GM23338 (cell line): ENCODE data around the gene ACYP2. TPM values are rescaled to one million over a fixed set of nuclear protein-coding genes. Genes with fewer than 3 reads are reported as not detected.

Experiments used
- ATAC-seq: fragments of 200-7000 bp; cut with Tn5 transposase; 3 replicates; pipeline ENCODE4 v1.9.1; 2020
- DNase-seq: peaks from one replicate; pipeline ENCODE4 v3.0.0-alpha.2; 2015; ENCODE audit warnings: low spot score
- H2AFZ ChIP-seq: fragments of 200-600 bp; sonication (generic); 2 replicates; pipeline ENCODE4 v1.8.0; 2016; ENCODE audit warnings: antibody characterized with exemption, mild to moderate bottlenecking, moderate library complexity
- H3F3A ChIP-seq: fragments of 200-600 bp; sonication (generic); replicated peaks from 2 replicates; pipeline ENCODE4 v1.8.0; 2017; ENCODE audit warnings: antibody characterized with exemption, mixed run types, low read depth
- H3K27ac ChIP-seq: fragments of 200-600 bp; sonication (generic); 2 replicates; pipeline ENCODE4 v1.6.1; 2016; ENCODE audit warnings: low read depth
- H3K27me3 ChIP-seq: fragments of 200-600 bp; sonication (generic); 2 replicates; pipeline ENCODE4 v1.8.0; 2016; ENCODE audit warnings: mild to moderate bottlenecking, mixed run types, moderate library complexity; ENCODE audit not compliant: insufficient read depth
- H3K36me3 ChIP-seq: fragments of 200-600 bp; sonication (generic); 2 replicates; pipeline ENCODE4 v1.8.0; 2016; ENCODE audit warnings: mild to moderate bottlenecking; ENCODE audit not compliant: insufficient read depth
- H3K4me1 ChIP-seq: fragments of 200-600 bp; sonication (generic); 2 replicates; pipeline ENCODE4 v1.8.0; 2016; ENCODE audit warnings: mild to moderate bottlenecking, moderate library complexity; ENCODE audit not compliant: insufficient read depth
- H3K4me2 ChIP-seq: fragments of 200-600 bp; sonication (generic); 2 replicates; pipeline ENCODE4 v1.7.1; 2017; ENCODE audit warnings: mixed run types
- H3K4me3 ChIP-seq: fragments of 200-600 bp; sonication (generic); 2 replicates; pipeline ENCODE4 v1.6.1; 2016; ENCODE audit warnings: mixed run types
- H3K79me2 ChIP-seq: fragments of 200-600 bp; sonication (generic); replicated peaks from 2 replicates; pipeline ENCODE4 v1.8.0; 2017; ENCODE audit warnings: mild to moderate bottlenecking; ENCODE audit not compliant: insufficient read depth
- H3K9me2 ChIP-seq: fragments of 200-600 bp; sonication (generic); 2 replicates; pipeline ENCODE4 v1.8.0; 2017; ENCODE audit not compliant: insufficient read depth
- H4K20me1 ChIP-seq: fragments of 200-600 bp; sonication (generic); replicated peaks from 2 replicates; pipeline ENCODE4 v1.8.0; 2017; ENCODE audit warnings: mild to moderate bottlenecking; ENCODE audit not compliant: insufficient read depth
- H3K27ac Mint-ChIP-seq: 2 replicates; pipeline ENCODE4 v1.8.0; 2020; ENCODE audit warnings: inconsistent platforms, mild to moderate bottlenecking, moderate library complexity, mixed read lengths
- H3K27me3 Mint-ChIP-seq: 3 replicates; pipeline ENCODE4 v1.8.0; 2022; ENCODE audit warnings: low read depth, mild to moderate bottlenecking, moderate library complexity, mixed read lengths, inconsistent platforms; ENCODE audit not compliant: insufficient read depth, poor library complexity
- H3K36me3 Mint-ChIP-seq: 3 replicates; pipeline ENCODE4 v1.8.0; 2021; ENCODE audit warnings: low read depth, mild to moderate bottlenecking, inconsistent platforms, moderate library complexity, mixed read lengths
- H3K4me1 Mint-ChIP-seq: 3 replicates; pipeline ENCODE4 v1.8.0; 2020; ENCODE audit warnings: mild to moderate bottlenecking, inconsistent platforms, mixed read lengths
- H3K4me3 Mint-ChIP-seq: 3 replicates; pipeline ENCODE4 v1.8.0; 2021; ENCODE audit warnings: moderate library complexity, mild to moderate bottlenecking, inconsistent platforms, mixed read lengths
- H3K9me3 Mint-ChIP-seq: 3 replicates; pipeline ENCODE4 v1.8.0; 2020; ENCODE audit warnings: moderate library complexity, mild to moderate bottlenecking, inconsistent platforms, mixed read lengths
- CREB1 ChIP-seq: fragments of 250-450 bp; sonication (Bioruptor Pico); IDR thresholded peaks from 2 replicates; pipeline ENCODE4 v1.5.0; 2020; ENCODE audit warnings: low read depth, mild to moderate bottlenecking, moderate library complexity
- CTCF ChIP-seq, 2 experiments: fragments of 200-600 bp in 1 of 2; sonication (generic) in 1 of 2; conservative IDR thresholded peaks; 2 replicates each; pipeline versions ENCODE4 v1.5.1 to v1.6.1; 2016 to 2017; ENCODE audit warnings: antibody characterized with exemption in 2 of 2, low read depth in 2 of 2, mild to moderate bottlenecking in 2 of 2, moderate library complexity in 1 of 2
- JUNB ChIP-seq: IDR thresholded peaks from one replicate; pipeline ENCODE4 v1.6.1; 2016; ENCODE audit warnings: antibody characterized with exemption; ENCODE audit not compliant: unreplicated experiment
- POLR2AphosphoS5 ChIP-seq: IDR thresholded peaks from 2 replicates; pipeline ENCODE4 v1.6.1; 2016; ENCODE audit warnings: antibody characterized with exemption, low read depth
- polyA plus RNA-seq: library from polyadenylated mRNA; unstranded; fragments of >200 nt; fragmentation: Nextera tagmentation; extraction: Ambion mirVana; gene quantifications from 2 replicates; pipeline ENCODE4 v1.2.1, GENCODE V29; 2016
- total RNA-seq: library from RNA; depleted of rRNA; stranded (reverse); fragments of >200 nt; shearing (Covaris generic); gene quantifications from 2 replicates; pipeline ENCODE4 v1.2.3, GENCODE V29; 2014

ACYP2 gene
- total and polyA plus RNA-seq, 2 experiments from 2014 or later, result 2.3 to 15.5 TPM

- H3K27ac Mint-ChIP-seq, result no peak overlapping the region
- DNase-seq (no peak), ATAC-seq (no peak)
- H3K9me2 ChIP-seq, result no peaks in the 10 kb centered on the region
- H3K9me3 Mint-ChIP-seq, result peaks cover 20% of the 10 kb centered on the region
- H3K4me1 ChIP-seq, result peaks cover 8% of the 10 kb centered on the region
- H3K4me3 ChIP-seq, result peak overlapping the region; percentile 69
- H3K79me2 ChIP-seq, result no peaks in the 10 kb centered on the region
- H3F3A ChIP-seq, result no peaks in the 10 kb centered on the region; the same call in 1 of the 2 replicates
- peak overlapping the region; percentile 79 for H3K4me3 Mint-ChIP-seq
- no peaks in the 10 kb centered on the region for H4K20me1 ChIP-seq
- H2AFZ ChIP-seq, result peak overlapping the region; percentile 85
- H3K36me3 ChIP-seq, result no peaks in the 10 kb centered on the region; the same call in 1 of the 2 replicates
- peaks cover 31% of the 10 kb centered on the region for H3K27me3 Mint-ChIP-seq
- H3K27ac ChIP-seq, result no peak overlapping the region
- TF ChIP-seq CREB1 (CRISPR knock-in tag) (no peak), JUNB (no peak)
- peak overlapping the region; percentile 86 for H3K4me2 ChIP-seq
- H3K27me3 ChIP-seq, result peaks cover 20% of the 10 kb centered on the region
- peaks cover 11% of the 10 kb centered on the region for H3K4me1 Mint-ChIP-seq
- H3K36me3 Mint-ChIP-seq, result peaks cover 6% of the 10 kb centered on the region
Measured at GRCh38 chr2:54329482-54330161, 214.2 kb downstream of the ACYP2 start.

GRCh38 chr2:54330162-54330925, 214.9 kb downstream of the ACYP2 start:
- Histone ChIP-seq H3K4me1 (peaks cover 8% of the 10 kb centered on the region), H3K4me3 (peak overlapping the region; percentile 69), H3K27me3 (peaks cover 20% of the 10 kb centered on the region), H3K4me2 (peak overlapping the region; percentile 86), H3F3A (no peaks in the 10 kb centered on the region; the same call in 1 of the 2 replicates), H3K79me2 (no peaks in the 10 kb centered on the region), H3K36me3 (no peaks in the 10 kb centered on the region; the same call in 1 of the 2 replicates), H4K20me1 (no peaks in the 10 kb centered on the region), H3K9me2 (no peaks in the 10 kb centered on the region), H2AFZ (peak overlapping the region; percentile 85), H3K27ac (no peak overlapping the region)
- ATAC-seq (peak; percentile 95), DNase-seq (peak; percentile 98)
- H3K36me3 Mint-ChIP-seq, result no peaks in the 10 kb centered on the region
- H3K4me3 Mint-ChIP-seq, result peak overlapping the region; percentile 79
- TF ChIP-seq CTCF (conservative IDR thresholded peaks at IDR 0.05; ENCODE audit: low read depth in 2 of 2), result no peak
- TF ChIP-seq POLR2AphosphoS5, result peak; percentile 82
- peaks cover 13% of the 10 kb centered on the region; the same call in 2 of the 3 replicates for H3K9me3 Mint-ChIP-seq
- H3K27me3 Mint-ChIP-seq, result peaks cover 28% of the 10 kb centered on the region
- H3K4me1 Mint-ChIP-seq, result peaks cover 11% of the 10 kb centered on the region
- no peak overlapping the region for H3K27ac Mint-ChIP-seq
